GM19395 (cell line): ENCODE data around the gene SEMA6D.
"Not testable (repeated sequence)": the region's sequence is repeated elsewhere in the genome, so short reads cannot be mapped to it uniquely, and the experiment has no call there.

Experiments
- ATAC-seq: cut with Tn5 transposase; IDR thresholded peaks from one replicate; pipeline ENCODE4 v1.9.1; 2021; ENCODE audit warnings: mild to moderate bottlenecking, moderate library complexity; ENCODE audit not compliant: unreplicated experiment

SEMA6D gene

DNA sequence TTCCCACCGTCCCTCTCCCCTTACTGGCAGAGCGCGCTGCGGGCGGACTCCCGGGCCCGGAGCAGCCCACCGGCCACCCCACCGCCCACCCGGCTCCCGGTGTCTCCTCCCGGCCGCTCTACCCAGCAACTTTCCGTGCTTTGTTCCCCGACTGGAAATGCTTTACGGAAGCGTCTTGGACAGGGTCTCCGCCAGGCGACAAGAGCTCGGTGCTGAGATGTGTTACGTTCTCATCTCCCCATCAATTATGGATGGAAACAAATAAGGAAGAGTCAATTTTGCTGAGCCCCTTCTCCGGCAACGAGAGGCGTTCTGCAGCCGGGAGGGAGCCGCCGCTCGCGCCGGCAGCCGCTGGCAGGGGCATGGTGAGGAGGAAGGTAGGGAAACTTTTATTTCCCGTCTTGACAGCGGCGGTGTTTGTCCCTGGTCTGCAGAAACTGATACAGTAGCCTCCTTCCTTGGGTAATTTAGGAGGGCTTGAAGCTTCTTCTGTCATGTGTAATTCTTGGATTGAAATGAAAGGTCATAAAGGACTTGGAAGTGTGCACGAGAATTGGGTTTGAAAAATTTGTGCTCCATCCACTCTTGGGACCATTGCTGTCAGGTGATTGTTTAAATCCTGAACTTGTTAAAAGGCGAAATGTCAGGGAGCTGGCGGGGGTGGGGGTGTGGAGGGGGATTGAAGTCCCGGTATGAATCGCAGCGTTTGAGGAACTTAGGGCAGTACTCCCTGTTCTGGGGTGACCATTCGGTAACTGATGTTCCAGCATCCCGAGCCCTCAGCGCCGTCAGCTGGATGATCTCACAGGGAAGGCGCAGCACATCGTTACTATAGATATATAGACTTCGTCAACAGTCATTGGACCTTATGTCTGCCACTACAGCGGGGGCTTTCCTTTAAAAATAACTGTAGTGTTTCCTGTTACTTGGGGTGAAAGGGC lies 1.5 kb downstream of the SEMA6D start:
- no peak for ATAC-seq

DNA sequence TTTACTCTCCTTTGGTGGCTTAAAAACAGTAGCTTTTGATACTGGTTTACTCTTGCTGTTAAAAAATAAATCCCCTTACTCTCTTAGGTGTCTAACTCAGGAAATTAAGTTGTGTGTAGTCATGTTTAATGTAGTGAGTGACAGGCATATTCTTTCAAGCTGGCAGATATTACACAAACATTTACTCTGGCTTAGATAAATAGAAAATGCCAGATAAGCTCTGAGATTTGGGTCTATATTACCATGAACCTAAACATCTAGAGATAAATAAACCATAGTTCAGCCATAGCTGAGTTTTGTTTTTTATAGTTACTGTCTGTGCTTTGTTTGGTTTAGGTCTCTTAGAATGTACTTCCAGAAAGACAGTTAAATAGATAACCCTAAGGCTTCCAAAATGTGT lies 2.4 kb downstream of the SEMA6D start:
- ATAC-seq: no peak

DNA sequence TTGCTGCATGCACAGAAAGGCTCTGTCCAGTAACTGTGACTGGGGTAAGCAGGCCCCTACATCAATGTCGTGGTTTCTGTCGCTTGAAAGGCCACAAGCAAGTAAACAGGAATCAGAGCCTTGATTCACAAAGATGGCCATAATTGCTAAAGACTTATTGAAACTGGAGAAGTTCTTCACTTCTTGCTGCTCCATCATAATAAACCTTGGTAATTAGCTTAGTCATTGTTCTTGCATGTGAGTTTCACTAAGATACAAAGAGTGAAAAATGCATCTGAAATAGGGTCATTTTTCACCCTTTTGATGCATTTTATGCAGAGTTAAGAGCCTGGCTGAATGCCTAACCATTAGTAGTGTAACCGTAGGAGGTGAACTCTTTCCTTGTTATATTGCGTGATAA lies 3.2 kb downstream of the SEMA6D start:
- ATAC-seq: no peak

DNA sequence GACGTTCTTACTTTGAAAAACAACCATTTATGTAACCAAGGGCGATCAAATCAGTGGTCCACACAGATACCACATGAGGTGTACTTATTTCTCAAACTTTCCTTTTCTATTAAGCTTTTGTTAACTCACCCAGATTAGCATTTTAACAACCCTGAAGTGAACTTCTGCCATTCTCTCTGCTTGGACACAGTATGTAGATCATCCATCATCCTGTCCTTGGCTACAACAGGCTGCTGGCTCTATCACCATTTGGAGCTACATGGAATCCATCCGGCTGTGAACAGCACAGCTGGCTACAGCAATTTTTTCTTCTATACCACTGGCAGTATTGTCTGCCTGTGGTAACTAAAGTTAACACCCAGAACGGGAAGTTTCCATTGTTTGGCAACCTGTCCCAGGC lies 4.4 kb downstream of the SEMA6D start:
- no peak for ATAC-seq

DNA sequence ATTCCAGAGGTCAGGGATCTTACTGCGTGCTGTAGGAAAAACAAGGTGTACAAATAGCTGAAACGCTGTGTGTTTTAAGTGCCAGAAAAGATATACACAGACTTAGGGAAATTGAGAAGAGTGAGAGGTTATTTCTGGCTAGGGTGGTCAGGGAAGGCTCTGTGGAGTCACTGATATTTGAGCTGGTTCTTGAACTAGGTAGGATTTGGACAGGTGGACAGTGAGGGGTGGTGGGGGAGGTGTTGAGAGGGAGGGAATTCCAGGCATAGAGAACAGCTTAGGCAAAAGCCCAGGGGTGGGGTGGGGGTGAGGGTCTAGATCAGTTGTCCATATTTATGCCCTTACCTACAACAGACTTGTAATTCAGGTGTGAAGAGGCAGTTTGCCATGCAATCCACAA lies 7.0 kb downstream of the SEMA6D start:
- no peak for ATAC-seq

DNA sequence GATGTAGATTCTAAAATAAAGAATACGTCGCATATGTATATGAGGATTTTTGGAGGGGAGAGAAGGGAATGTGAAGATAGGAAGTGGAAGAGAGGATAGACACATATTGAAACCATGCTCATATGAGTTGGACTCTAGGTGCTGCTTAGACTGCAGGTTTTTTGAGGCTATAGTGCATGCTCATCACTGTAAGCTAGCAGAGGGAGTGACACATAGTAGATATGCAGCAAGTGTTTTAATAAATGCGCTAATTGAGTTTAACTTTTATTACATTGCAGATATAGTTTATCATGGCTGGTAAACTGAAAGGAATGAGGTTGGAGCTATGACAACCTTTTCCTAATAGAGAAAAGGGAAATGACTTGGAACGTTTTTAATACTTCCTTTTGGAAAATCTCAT lies 7.7 kb downstream of the SEMA6D start:
- ATAC-seq: no peak

DNA sequence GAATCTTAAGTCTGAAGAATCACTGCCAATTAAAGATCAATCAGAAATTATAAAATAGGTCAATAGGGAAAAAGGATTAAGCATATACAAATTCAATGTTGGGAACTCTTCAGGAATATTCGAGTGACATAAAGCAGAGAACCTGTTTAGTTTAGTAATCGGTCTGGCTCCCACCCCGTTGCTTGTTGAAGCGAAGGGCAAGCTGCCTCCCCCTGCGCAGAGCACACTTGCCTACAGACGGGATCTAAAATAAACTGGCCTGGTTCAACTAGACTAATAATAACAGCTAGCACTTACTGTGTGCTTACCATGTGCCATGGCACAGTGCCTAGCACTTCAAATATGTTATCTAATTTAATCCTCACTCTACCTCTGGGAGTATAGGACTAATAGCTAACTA lies 8.6 kb downstream of the SEMA6D start:
- no peak for ATAC-seq

DNA sequence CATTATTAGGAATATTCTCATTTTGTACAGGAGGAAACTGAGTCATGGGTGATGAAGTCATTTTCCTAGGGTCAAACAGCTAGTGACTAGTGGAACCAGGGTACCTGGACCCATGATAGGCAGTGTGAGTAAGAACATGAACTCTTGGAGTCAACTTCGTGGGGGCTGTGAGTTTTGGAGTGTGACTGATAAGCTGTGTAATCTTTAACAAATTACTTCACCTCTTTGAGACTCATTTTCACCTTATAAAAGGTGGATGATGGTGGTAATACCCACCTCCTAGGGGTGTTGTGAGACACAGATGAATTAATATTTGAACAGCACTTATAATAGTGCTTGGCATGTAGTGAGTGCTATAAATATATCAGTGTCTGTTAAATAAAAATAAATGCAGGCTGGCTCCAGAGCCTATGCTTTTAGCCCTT lies 9.1 kb downstream of the SEMA6D start:
- no peak for ATAC-seq

DNA sequence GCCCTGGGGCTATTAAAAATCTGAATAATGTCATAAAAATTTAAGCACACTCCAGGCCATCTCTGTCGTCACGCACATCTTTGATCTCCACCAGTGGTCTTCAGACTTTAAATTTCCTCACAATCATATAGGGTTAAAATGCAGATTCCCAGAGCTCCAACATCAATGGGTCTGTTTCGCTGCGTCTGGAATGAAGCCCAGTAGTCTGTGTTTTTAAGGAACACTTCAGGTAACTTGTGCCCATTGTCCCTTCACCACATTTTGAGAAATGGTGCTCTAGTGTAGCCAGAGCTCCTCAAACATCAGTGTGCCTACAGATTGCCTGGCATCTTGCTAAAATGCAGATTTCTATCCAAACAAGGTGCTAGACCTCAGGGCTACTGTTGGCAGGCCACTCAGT lies 9.8 kb downstream of the SEMA6D start:
- ATAC-seq: no peak

DNA sequence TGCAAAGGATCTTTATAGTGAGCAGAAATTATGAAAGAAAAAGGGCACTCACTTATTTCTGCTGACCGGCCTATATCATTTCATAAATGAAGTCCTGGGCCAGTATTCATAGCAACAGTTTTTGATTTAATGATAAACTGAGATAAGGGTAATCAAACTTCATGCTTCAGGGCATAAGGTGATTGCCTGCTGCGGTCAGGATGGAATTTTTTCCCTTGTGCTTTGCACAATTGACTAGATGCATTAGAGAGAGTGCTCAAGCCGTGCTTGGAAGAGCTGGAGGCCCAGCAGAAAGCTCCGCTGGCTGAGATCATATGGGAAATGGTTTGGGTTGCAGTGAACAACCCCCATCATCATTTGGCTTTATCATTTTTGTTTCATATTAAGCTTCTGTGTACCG lies 10.4 kb downstream of the SEMA6D start:
- no peak for ATAC-seq

DNA sequence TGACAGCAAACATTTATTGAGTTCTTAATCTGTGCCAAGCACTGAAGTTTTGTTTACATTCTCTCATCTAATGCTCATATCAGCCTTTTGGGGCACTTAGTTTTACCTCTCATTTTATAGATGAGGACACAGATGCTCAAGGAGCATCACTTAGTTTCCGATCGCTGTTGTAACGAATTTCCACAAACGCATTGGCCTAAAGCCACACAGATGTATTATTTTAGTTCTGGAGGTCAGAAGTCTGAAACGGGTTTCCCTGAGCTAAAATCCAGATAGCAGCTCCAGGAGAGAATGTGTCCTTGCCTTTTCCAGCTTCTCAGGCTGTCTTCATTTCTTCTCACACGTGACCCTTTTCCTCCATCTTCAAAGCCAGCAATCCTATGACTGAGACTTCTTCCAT lies 11.1 kb downstream of the SEMA6D start:
- ATAC-seq: no peak

DNA sequence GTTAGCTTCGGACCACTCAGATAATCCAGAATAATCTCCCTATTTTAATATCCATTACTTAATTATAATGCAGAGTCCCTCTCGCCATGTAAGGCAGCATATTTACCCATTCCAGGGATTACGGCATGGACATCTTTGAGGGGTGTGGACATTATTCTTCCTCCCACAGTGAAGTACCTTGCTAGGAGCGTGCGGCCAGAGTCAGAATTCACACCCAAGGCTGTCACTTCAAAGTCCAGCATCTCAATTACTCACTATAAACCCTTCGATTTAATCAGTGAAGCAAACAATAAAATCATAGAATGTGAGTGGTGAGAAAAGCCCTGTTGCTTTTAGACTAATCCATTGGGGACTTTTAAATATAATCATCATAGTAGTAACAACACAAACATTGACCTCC lies 11.6 kb downstream of the SEMA6D start:
- no peak for ATAC-seq

DNA sequence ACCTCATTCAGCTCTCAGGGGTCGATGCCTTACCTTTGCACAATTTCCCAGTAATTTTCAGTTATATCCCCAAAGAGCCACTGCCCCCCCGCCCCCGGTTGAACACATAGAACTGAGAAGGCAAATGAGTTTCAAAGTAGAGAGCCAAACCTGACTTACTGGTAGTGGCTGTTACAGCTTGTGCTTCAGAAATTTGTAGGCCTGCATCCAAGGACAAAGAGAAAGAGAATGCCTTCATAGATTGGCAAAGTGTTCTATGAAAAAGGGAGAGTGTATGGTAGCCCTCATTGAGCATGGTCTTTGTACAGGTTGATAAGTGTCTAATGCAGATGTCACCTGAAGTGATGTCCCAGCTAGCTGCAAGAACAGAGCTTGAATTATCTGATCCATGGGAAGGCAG lies 13.9 kb downstream of the SEMA6D start:
- ATAC-seq: no peak

DNA sequence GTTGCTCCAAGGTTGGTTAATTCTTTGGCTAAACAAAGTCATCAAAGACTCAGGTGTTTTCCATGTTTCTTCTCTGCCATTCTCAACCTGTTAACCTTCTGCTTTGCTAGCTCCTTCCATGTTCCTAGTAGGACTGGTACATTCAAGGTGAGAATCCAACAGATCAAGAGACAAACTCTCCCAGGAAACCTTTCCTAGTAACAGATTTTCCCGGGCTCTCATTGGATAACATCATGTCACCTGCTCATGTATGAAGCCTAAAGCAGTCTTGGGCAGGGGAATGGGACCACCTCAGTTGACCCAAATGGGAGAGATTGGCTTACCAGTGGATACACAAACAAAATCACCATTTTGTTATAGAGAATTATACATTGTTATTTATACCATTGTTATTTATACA lies 14.9 kb downstream of the SEMA6D start:
- ATAC-seq: no peak

DNA sequence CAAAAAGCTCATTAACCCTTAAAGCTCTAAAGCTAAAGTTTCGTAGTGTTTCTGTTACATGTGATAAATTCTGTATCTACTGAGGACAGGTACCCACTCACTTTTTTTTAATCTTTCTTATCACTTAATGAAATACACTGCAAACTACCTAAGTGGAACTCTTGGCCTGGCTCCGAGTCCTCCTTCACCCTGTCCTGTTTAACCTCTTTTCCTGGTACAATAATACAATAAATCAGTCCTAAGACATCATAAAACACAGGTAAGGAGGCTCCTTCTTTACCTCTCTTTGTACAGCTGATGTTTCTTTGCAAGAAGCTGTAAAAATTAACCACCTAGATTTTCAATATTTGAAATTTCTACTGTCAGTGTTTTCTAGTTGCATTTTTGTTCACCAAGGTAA lies 15.8 kb downstream of the SEMA6D start:
- no peak for ATAC-seq

DNA sequence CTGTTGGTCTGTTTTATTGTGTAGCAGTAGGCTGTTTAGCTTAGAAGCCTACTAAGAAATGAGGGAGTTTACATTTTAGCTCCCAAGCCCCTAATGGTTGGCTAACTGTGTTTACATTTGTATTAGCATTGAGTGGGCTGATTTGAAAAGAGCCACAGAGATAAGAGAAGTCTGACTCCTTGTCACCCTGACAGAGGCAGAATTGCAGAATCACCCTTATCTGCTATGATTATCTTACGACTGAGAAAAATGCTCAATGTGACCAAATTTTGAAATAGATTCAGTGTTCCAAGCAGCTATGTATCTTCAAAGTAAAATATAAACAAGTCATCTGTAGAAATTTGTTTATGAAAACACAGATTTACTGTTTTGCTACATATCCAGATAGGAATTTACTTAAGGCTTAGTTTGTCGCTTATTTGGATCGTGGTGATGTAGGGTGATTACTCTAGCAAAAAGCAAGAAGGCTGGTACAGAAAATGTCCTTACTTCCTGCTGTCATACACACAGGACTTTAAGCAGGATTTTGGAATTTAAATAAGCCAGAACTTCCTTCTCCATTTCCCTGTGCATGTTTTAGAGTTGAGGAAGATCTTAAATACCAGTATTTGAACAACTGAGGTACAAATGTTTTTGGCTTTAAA lies 19.0 kb downstream of the SEMA6D start:
- ATAC-seq: no peak

DNA sequence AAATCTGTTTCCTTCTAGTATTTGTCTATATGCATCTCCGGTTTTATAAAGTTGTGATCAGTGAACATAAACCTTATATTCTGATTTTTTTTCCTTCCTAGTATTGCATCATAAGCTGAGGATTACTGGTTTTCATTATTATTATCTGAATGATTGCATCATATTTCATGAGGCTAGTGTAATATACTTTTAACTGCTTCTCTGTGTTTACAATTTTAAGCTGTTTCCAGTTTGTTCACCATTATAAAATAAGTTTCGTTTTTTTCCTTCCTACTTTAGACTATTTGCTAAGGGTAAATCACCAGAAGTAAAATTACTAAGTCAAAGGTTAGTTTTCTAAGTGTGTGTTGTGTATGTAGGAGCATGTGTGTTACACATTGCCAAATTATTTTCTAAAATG lies 20.2 kb downstream of the SEMA6D start:
- ATAC-seq: no peak

DNA sequence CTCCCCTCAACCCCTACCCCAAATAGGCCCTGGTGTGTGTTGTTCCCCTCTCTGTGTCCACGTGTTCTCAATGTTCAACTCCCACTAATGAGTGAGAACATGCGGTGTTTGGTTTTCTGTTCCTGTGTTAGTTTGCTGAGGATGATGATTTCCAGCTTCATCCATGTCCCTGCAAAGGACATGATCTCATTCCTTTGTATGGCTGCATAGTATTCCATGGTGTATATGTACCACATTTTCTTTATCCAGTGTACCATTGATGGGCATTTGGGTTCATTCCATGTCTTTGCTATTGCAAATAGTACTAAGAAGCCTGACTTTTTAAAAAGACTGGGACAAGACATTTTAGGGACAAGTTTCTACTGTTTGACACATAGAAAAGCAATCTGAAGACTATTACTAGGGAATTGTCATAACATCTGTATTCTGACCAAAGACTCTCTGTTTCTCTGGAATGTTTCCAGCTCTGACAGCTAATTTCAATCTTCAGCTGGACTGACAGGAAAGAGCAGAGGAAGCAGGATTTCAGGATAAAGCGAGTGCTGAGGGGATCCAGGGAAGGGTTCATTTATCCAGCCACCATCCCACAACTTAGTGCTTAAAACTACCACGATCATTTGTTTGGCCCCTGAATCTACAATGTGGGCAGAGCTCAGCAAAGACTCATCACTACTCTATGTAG lies 21.0 kb downstream of the SEMA6D start:
- not testable (repeated sequence) for ATAC-seq

DNA sequence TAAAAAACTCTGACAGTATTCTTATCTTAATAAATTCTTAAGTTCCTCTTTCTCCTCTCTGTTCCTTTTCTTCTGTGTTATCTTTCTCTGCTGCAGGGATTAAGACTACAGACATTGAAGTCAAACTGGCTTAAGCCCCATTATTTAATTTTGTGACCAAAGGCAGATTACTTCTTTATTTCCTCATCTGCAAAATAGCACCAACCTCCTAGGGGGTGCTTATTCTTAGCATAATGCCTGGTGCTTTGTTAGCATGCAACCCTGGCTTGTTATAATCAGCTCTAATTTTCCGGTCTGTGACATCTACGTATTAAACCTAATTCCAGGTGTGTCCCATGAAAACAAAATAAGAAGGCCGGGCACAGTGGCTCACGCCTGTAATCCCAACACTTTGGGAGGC lies 23.8 kb downstream of the SEMA6D start:
- no peak for ATAC-seq

DNA sequence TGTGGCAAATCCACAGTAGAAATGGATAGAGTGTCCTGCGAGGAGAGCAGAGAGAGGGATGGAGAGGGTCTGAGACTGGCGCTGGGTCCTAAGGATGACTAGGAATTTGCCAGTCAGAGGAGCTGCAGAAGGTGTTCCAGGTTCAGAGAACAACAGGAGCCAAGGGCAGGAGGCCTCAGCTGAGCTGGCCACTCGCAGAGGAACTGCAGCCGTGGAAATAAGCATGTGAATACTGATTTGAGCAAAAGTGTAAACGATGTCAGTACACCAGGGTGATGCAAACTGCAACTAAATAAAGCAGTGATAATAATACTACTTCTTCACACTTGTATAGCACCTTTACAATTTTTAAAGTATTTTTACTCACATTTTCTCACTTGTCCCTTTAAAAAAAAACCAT lies 24.6 kb downstream of the SEMA6D start:
- no peak for ATAC-seq

DNA sequence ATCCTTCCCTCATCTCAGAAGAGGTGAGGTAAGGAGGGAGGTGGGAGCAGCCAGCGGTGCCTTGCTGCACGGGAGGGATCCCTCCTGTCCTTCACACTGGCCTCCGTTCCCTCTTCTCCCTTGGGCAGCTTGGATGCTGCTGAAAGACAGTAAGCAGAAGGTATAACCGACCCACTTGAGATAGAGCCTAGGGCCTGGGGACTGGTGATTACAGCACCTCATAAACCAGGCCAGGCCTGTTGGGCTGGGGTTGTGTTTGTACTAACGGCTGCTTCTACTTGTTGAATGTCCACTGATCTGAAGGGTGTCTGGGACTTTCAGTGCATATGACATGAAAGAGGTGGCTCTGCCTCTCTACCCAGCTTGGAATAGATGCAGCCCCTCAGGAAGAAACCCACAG lies 25.0 kb downstream of the SEMA6D start:
- no peak for ATAC-seq

DNA sequence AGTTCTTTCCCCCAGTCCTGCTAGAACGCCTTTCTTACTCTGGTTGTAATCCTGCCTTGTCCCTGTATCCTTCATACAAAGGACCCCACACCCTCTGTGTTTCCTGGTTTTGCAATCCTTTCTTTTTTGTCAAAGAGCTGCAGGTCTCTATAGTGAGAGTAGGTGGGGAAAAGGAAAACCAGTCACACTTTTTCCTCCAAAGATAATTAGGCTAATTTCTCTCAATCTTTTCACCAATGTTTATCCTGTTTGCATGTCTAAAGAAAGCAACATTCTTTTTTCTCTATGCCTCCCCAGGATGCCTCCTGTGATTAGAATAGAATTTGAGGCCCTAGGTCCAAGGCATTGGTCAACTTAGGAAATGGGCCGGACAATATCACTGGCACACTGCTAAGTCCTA lies 25.4 kb downstream of the SEMA6D start:
- ATAC-seq: no peak
